Ishikawa (cell line): ENCODE results near the gene GPR39.

Source experiments
- CEBPB ChIP-seq: IDR thresholded peaks from 2 replicates; pipeline ENCODE4 v1.6.1; 2012
- CREB1 ChIP-seq: IDR thresholded peaks from 2 replicates; pipeline ENCODE4 v1.6.1; 2012; ENCODE audit warnings: low read depth
- EGR1 ChIP-seq: IDR thresholded peaks from 2 replicates; pipeline ENCODE4 v1.6.1; 2012
- EP300 ChIP-seq: IDR thresholded peaks from 2 replicates; pipeline ENCODE4 v1.6.1; 2012; ENCODE audit warnings: borderline replicate concordance
- MAX ChIP-seq: IDR thresholded peaks from 2 replicates; pipeline ENCODE4 v1.6.1; 2012
- NFIC ChIP-seq: IDR thresholded peaks from 2 replicates; pipeline ENCODE4 v1.6.1; 2012
- RAD21 ChIP-seq: IDR thresholded peaks from 2 replicates; pipeline ENCODE4 v1.6.1; 2012; ENCODE audit warnings: low read depth
- TAF1 ChIP-seq: IDR thresholded peaks from 2 replicates; pipeline ENCODE4 v1.6.1; 2012; ENCODE audit warnings: low read depth, mild to moderate bottlenecking
- TCF12 ChIP-seq: IDR thresholded peaks from 2 replicates; pipeline ENCODE4 v1.6.1; 2012; ENCODE audit warnings: low read depth
- TEAD4 ChIP-seq: IDR thresholded peaks from 2 replicates; pipeline ENCODE4 v1.6.1; 2012
- YY1 ChIP-seq: IDR thresholded peaks from 2 replicates; pipeline ENCODE4 v1.6.1; 2012; ENCODE audit warnings: low read depth
- ZBTB7A ChIP-seq: IDR thresholded peaks from 2 replicates; pipeline ENCODE4 v1.6.1; 2012; ENCODE audit warnings: low read depth
- TF ChIP-seq, protein P1 (sequence below): IDR thresholded peaks from 2 replicates; pipeline ENCODE4 v1.6.1; 2012; ENCODE audit warnings: low read depth, mild to moderate bottlenecking

Gene GPR39

GRCh38 chr2:132419235-132419634, 2.6 kb downstream of the GPR39 start:
- TF ChIP-seq NFIC (no peak), MAX (no peak), TCF12 (no peak)

DNA sequence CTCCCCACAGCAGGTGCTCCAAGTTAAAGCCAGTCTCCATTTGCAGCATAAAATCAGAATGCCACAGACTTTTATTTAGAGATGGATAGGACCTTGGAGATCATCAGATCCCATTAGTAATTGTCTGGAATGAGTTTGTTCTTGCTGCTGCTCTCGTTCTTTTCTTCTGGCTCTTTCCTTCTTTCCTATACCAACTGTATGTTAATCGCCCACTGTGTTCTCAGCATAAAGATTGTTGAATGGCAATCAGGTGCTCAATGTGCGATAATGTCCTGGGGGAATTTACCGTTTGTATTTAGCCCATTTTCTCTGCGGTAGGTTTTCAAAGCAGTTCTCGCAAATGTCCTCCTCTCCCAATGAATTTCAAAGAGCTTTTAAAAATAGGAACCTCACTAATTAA, 3.3 kb downstream of the GPR39 start:
- TF ChIP-seq, protein P1, sequence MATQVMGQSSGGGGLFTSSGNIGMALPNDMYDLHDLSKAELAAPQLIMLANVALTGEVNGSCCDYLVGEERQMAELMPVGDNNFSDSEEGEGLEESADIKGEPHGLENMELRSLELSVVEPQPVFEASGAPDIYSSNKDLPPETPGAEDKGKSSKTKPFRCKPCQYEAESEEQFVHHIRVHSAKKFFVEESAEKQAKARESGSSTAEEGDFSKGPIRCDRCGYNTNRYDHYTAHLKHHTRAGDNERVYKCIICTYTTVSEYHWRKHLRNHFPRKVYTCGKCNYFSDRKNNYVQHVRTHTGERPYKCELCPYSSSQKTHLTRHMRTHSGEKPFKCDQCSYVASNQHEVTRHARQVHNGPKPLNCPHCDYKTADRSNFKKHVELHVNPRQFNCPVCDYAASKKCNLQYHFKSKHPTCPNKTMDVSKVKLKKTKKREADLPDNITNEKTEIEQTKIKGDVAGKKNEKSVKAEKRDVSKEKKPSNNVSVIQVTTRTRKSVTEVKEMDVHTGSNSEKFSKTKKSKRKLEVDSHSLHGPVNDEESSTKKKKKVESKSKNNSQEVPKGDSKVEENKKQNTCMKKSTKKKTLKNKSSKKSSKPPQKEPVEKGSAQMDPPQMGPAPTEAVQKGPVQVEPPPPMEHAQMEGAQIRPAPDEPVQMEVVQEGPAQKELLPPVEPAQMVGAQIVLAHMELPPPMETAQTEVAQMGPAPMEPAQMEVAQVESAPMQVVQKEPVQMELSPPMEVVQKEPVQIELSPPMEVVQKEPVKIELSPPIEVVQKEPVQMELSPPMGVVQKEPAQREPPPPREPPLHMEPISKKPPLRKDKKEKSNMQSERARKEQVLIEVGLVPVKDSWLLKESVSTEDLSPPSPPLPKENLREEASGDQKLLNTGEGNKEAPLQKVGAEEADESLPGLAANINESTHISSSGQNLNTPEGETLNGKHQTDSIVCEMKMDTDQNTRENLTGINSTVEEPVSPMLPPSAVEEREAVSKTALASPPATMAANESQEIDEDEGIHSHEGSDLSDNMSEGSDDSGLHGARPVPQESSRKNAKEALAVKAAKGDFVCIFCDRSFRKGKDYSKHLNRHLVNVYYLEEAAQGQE = no peak
- TF ChIP-seq TAF1 (no peak), MAX (no peak), TCF12 (no peak)

DNA sequence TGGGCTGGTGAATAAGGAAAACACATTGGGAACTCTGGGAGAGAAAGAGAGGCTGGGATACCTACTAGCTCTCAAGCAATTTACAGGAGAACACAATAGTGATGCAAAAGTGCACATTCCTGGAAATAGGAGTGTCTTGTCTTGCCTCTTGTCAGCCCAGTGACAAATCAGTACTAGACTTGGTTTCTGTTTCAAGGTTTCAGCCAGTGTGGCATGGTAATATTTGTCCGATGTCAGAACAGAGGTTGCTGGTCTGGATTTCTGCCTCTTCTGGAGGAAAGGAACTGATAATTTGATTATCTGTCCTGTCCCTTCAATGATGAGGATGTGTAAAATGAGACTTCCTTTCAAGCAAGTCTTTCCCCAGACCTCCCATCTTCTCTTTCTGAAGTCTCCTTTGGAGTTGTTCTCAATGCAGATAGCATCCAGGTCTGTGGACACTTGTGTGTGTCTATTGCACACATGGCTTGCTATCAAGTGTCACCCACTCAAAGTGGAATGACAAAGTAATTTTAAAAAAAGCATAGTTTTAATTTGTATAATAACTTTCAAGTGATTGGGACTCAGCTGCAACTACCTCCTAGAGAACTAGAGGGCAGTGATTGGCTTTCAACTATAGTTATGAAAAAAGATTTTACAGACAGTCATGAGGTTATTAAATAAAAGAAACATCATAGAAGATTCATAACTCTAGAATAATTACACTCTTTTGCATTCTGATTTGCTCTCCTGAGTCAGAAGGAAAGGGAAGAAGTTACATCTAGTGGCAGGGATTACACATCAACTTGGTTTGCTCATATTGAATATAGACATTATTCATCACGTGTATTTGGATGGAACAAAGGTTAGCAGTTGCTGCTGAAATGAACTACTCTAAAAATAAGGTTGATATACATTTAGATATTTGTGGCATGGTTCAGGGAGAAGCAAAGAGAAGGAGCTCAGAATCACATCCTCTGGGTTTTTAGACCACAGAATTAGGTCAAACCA, 4.5 kb downstream of the GPR39 start:
- TF ChIP-seq CEBPB (no peak), NFIC (no peak), RAD21 (no peak), CREB1 (no peak), ZBTB7A (no peak), EP300 (no peak), EGR1 (no peak), TAF1 (no peak), TCF12 (no peak)
- TF ChIP-seq, protein P1 = no peak

- TF ChIP-seq, protein P1 = no peak
These were observed 6.1 kb downstream of the GPR39 start for GRCh38 chr2:132422736-132423135.

GRCh38 chr2:132424526-132425121, 8.0 kb downstream of the GPR39 start:
- TF ChIP-seq TCF12 (no peak), RAD21 (no peak), TEAD4 (no peak), EP300 (no peak), TAF1 (no peak), CREB1 (no peak), ZBTB7A (no peak), YY1 (no peak), MAX (no peak)
- TF ChIP-seq, protein P1 = no peak
